Superior temporal gyrus (tissue), 1 donor: ENCODE data around the gene PCDHGC4.

ENCODE experiments used
- DNase-seq: peaks from one replicate; pipeline ENCODE4 v3.0.0-alpha.2; 2016; ENCODE audit errors: extremely low spot score

PCDHGC4 gene

DNA sequence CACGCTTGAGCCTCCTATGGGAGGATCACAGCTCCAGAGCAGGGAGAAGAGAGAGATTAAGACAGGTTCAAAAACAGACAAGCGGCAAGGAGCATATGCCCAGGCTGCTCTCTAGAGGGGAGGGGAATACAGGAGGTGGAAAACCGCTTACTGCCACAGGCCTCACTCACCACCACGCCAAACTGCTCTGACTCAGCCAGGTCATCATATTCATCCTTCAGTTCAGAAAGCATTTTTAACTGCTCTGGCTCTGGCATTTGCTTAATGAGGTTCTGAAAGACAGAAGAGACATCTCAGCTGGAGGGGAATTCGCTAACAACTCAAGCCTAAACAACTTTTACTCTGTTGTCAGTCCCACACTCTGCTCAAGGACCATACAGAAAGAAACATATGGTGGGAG is 44.2 kb downstream of the PCDHGC4 start:
- no peak for DNase-seq

DNA sequence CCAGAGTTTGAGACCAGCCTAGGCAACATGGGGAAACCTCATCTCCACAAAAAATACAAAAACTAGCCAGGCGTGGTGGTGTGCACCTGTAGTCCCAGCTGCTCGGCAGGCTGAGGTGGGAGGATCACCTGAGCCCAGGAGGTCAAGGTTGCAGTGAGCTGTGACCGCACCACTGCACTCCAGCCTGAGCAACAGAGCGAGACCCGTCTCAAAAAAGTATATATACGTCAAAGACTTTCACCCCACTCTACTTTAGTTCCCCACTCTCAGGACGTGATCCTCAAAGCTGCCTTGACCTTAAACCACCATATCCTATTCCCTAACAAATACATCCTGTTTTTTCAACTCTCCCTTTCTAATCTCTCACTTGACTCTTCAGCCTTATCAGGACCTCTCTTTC is 45.0 kb downstream of the PCDHGC4 start:
- no peak for DNase-seq

- DNase-seq: no peak
Observed at GRCh38 chr5:141532726-141533125, 47.9 kb downstream of the PCDHGC4 start.

DNA sequence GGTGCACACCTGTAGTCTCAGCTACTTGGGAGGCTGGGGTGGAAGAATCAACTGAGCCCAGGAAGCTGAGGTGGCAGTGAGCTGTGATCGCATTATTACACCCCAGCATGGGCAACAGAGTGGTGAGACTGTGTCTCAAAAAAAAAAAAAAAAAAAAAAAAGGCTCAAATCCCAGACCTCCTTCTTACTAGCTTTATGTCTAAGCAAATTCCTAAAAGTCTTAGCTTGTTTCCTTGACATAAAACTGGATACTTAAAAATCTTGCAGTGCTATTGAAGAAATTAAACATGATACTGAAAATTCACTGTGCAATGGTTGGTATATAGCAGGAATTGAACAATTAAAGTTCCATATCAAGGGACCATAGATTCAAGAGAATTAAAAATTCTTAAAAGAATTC is 49.1 kb downstream of the PCDHGC4 start:
- DNase-seq: no peak

GRCh38 chr5:141534492-141535213 is 49.8 kb downstream of the PCDHGC4 start:
- DNase-seq: no peak
